Astrocyte of the spinal cord (primary cell): ENCODE results near the gene PTPRN2.
A peak's percentile ranks its signal among the peaks of the same experiment; 100 is the strongest.

ENCODE experiments used
- DNase-seq: peaks from one replicate; pipeline ENCODE4 v3.0.0; 2011; ENCODE audit warnings: low read depth, low spot score
- H3K4me3 ChIP-seq: 2 replicates; pipeline ENCODE4 v1.5.1; 2011; ENCODE audit warnings: low read depth, mild to moderate bottlenecking, low read length, moderate library complexity
- in situ Hi-C: cut with HindIII; loops from 2 replicates; pipeline ENCODE4 v1.10.0; 2017; ENCODE audit warnings: low sequenced_read_pairs
- TF ChIP-seq, protein P1 (sequence below): IDR thresholded peaks from 2 replicates; pipeline ENCODE4 v1.5.1; 2012; ENCODE audit warnings: low read depth, mild to moderate bottlenecking, low read length, inconsistent platforms

PTPRN2 gene

DNA sequence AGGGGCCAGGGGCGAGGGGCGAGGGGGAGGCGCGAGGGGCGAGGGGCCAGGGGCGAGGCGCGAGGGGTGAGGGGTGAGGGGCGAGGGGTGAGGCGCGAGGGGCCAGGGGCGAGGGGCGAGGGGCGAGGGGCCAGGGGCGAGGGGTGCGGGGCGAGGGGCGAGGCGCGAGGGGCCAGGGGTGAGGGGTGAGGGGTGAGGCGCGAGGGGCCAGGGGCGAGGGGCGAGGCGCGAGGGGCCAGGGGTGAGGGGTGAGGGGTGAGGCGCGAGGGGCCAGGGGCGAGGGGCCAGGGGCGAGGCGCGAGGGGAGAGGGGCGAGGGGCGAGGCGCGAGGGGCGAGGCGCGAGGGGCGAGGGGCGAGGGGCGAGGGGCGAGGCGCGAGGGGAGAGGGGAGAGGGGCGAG, 192.3 kb downstream of the PTPRN2 start:
- in situ Hi-C loops = no loop called here
- no peak overlapping the region for H3K4me3 ChIP-seq
- no peak for DNase-seq
- TF ChIP-seq, protein P1, sequence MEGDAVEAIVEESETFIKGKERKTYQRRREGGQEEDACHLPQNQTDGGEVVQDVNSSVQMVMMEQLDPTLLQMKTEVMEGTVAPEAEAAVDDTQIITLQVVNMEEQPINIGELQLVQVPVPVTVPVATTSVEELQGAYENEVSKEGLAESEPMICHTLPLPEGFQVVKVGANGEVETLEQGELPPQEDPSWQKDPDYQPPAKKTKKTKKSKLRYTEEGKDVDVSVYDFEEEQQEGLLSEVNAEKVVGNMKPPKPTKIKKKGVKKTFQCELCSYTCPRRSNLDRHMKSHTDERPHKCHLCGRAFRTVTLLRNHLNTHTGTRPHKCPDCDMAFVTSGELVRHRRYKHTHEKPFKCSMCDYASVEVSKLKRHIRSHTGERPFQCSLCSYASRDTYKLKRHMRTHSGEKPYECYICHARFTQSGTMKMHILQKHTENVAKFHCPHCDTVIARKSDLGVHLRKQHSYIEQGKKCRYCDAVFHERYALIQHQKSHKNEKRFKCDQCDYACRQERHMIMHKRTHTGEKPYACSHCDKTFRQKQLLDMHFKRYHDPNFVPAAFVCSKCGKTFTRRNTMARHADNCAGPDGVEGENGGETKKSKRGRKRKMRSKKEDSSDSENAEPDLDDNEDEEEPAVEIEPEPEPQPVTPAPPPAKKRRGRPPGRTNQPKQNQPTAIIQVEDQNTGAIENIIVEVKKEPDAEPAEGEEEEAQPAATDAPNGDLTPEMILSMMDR = no peak

DNA sequence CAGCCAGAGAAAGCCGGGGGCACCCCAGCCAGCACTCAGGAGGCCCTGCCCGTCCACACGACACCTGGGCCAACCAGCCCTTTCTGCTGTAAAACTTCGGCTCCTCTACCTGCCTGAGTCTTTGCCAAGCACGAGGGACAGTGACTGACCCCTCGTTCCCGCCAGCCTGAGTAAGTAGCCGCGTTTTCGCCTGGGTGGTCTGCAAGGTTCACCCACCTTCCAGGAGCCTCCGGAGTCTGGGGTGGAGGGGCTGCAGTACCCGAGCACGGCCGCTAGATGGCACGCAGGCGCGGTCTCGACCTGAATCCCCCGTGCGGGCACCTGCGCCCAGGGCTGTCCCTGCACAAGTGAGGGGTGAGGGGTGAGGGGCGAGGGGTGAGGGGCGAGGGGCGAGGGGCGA, 192.7 kb downstream of the PTPRN2 start:
- TF ChIP-seq, protein P1 = peak; percentile 48
- in situ Hi-C loops = no loop called here
- no peak overlapping the region for H3K4me3 ChIP-seq
- no peak for DNase-seq

DNA sequence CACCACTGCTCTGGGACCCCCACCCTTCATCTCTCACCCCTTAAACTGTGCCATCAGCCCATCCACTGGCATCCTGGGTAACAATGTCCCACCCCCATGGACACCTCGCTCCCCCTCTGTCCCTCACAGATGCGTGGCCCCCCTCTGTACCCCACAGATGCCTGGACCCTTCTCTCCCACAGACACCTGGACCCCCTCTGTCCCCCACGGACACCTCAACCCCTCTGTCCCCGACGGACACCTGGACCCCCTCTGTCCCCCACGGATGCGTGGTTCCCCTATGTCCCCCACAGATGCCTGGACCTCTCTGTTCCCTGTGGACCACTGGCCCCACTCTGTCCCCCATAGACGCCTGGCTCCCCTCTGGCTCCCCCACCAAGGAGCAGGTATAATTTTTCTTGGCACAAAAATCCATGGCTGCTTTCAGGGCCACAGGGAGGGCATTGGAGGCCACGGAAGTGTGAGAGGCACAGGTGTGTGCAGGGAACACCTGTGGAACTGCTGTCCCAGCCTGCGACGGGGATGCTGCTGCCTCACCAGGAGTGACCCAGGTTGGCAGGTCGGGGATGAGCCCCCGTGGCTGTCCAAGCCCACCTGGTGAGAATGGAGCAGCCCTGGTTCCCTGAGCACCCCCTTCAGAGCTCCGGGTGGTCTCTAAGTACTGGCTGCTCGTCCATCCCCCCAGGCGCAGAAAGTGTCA, 193.5 kb downstream of the PTPRN2 start:
- in situ Hi-C loops = no loop called here
- no peak overlapping the region for H3K4me3 ChIP-seq
- TF ChIP-seq, protein P1 = no peak
- no peak for DNase-seq

DNA sequence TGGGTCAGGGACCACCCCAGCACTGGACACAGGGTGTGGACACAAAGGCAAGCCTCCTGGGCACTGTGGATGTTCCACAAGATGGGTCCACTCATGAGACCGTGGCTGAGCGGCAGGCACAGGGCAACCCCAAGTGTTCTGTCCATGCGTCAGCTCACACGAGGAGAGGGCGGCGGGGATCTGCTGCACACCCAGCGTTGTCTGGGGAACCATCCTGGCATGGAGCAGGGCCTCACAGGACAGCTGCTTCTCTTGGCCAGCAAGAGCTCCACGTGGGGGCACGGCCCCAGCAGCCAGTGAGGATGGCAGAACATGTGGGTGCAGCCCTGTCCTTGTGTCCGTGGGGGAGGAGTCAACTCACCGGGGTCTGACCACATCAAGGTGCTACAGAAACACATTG, 195.4 kb downstream of the PTPRN2 start:
- TF ChIP-seq, protein P1 = no peak
- DNase-seq = no peak
- H3K4me3 ChIP-seq = no peak overlapping the region
- in situ Hi-C loops = no loop called here

DNA sequence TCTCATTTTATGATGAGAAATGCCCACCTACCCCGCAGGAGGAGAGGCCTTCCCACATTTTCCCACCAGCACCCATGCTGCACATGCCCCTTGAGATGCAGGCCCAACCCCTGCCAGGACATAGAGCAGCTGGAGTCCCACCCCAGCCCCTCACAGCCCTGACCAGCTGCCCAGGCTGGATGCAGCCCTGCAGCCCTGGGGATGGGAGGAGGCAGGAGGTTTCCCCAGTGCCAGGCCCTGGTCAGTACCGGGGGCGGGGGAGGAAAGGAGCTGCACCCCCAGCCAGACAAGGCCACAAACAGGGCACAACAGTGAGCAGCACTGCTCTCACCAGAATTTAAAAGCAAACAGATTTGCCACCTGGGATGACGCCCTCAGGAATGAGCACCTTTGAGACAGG, 196.1 kb downstream of the PTPRN2 start:
- TF ChIP-seq, protein P1 = no peak
- no peak for DNase-seq
- no peak overlapping the region for H3K4me3 ChIP-seq
- in situ Hi-C loops = no loop called here

DNA sequence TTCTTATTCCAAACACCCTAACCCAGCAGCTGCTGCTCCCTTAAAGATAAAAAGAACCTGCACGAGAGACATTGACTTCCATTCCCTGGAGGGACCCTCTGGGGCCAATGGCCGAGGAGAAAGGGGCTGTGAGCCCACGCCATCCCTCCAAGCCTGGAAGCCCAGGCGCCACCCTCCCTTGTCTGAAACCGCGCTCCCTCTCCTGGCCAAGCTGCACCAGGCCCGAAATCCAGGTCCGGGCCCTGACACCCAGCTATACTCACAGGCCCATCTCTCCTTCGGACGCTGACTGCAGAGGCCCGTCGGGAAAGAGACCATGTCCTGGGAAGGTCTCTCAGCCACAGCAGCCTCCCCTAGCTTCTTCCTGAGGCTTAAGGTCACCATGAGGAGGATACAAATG, 196.5 kb downstream of the PTPRN2 start:
- no peak overlapping the region for H3K4me3 ChIP-seq
- DNase-seq = no peak
- in situ Hi-C loops = no loop called here
- TF ChIP-seq, protein P1 = no peak
